NCI-H510A treated with DMSO at 0.1 percent for 48 hours (cell line): Measurements from ENCODE around the gene NPS.

ENCODE experiments used
- DNase-seq: peaks from one replicate; lab custom pipeline; 2025; lab: John Stamatoyannopoulos, UW

The NPS gene

DNA sequence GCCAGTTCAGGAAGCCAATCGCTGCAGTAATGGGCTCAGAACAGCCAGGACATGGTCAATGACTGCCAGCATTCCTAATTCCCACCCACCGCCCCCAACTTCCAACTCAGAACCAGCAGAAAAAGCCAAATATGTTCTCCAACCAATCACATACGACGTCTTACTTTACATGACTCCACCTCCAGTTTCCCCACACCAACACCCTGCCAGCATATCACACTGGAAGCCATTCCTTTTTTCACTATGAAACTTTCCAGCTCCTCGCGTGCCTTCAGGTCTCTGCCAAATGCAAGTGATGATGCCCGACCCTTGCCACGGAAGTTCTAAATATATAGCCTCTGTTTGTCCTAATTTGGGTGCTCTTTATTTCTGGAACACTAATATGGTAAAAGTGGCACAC, 12.5 kb downstream of the NPS start:
- DNase-seq: no peak

DNA sequence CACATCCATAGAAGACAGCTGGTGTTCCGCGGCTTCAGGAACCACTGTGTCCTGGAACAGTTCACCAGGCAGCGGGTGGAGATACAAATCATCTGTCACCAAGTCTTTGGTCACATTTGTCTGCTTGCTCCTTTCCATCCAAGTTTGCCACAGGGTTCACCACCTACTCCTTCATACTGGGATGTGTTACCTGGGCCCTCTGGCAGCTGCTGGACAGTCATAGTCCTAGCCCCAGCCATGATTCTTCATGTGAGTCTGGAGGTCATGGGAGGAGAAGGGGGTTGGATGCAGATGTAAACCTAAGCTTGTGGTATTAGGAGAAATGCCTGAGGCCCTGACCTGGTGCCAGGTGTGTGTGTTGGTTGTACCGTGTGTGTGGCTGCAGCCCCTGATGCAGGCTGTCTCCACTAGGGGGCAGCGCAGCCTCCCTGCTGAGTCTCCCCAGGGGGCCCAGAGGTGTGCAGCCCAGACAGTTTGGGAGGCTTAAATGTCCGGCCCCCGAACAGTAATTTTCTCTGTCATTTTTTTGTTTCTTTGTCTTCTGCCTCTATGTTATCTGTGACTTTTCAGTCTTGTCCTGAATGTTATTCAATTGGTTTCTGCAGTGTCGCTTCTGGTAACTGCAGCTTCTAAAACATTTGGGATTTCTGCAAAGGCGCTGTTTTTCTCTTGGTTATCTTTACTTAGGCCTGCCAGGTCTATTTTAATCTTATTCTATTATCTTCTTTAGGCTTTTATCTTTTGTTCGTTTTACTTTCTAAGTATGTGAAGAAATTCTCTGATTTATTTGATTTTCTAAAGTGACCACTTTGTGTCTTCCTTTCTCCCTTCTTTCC, 14.8 kb downstream of the NPS start:
- no peak for DNase-seq

DNA sequence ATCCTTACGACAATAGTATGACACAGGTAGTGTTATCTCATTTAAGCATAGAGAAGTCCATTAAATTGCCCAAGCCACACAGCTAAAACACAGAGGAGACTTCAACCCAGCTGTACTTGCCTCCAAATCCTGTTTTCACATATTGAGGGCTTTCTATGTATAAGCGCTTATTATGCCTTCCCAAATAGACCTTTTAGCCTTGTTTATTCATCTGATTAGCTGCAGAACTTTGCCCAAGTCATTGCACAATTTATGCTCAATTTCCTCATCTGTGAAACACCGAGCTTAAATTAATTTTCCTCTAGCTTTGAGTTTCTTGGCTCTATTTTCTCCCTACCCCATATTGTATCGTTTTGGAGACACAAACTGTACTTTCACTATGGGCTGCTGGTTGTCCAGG, 15.5 kb downstream of the NPS start:
- DNase-seq: no peak

- no peak for DNase-seq
These were observed 16.5 kb downstream of the NPS start for GRCh38 chr10:127565583-127565982.

DNA sequence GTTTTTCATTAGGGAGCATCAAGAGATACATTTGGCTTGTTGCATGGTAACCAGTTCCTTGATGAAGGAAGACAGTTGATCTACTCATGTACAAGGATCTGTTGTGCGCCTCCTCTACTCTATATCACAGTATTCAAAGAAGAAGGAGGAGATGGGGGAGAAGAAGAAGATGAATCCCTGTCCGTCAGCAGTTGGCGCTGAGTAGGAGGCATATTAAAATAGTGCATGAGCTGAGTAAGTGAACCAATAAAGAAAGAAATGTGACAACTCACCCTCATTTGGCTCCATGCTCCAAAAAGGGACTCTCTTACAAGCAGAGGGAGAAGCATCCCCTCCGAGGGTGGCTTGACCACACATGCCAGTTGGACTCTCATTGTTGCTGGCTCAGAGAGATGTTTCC, 20.1 kb downstream of the NPS start:
- no peak for DNase-seq

DNA sequence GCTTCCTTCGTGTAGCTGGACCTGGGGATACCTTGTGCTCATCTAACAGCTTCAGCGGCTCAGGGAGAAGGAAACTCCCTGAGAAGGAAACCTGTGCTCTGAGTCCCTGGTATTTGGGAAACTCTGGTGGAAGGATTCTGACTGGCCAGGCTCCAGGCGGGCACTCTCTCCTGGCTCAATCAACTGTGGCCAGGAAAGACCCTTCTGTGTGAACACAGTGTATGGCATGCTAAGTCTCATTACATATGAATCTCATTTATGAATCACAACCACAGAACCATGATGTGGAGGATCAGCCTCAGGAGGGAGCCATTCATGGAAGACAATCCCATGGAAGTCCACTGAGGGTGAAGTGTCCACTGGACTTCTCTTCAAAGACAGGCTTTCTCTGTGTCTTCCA, 20.9 kb downstream of the NPS start:
- DNase-seq: no peak

DNA sequence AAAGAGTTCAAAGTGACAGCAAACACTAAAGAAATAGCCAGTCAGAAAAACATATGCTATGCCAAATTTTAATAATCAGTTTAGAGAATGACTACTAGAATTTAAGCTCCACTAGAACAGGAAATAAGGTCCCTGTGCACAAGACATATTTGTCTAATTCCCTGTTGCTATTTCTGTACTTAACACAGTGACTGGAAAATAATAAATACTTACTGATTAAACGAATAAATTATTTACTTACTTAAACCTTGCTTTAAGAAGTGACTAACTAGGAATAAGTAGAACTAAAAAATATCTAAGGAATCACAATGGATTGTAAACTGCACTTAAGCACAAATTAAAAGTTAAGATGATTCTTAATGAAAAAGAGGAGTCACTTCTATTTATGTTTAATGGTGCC, 22.3 kb downstream of the NPS start:
- DNase-seq: no peak

DNA sequence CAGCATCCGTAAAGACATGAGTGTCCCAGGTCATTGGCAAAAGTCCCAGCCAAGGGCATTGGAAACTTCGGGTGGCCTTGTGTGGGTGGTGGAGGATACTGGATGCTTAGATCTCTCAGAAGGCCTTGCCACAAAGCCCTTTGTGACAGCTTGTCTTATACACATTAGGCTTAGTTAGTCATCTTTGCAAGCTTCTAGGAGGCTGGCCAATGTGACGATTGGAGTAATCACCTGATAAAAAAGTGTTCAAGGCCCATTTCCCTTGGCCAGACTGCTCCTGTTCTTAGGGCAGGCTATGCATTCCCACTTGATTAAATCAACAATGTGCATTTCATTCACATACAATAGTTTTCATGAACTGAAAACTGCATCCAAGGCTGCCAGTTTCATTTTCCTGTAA, 26.9 kb downstream of the NPS start:
- DNase-seq: no peak

- DNase-seq: no peak
These were observed 27.6 kb downstream of the NPS start for GRCh38 chr10:127576740-127577161.

DNA sequence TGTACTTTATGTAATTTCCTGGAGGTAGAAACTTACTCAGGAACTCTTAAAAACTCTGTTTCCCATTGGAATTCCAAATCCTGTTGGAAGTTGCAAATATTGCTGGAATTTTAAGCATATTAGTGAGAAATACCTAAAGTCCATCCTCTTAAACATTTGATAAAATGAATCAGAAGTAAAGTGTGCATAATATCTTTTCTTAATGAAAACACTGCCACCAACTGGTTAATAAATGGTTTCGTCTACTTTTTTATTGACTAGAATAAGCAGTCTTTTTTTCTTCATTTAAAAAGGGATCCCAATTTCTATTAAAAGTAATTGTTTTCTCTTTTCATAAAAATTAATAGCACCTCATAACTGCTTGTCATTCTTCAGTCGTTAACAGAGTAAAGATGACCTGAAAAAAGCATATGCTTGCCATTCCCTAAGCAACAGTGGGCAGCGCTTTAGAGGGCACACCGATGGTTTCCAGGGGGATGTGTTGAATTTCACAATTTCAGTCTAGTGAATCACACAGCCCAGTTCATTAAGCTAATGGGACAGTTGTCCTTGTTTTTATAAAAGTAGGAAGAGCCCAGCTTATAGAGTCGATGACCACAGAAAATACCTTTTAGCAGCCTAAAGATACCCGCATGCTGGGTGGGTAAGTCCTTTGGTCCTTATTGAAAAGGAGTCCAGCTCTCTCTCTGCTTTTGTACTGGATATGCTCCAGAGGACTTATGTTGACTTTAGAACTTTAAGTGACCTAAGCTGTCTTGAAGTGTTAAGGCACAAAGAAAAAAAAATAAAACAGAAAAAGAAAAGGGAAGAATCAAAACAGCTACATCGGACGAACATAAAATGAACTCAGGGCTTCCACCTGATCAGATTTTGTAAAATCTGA, 28.5 kb downstream of the NPS start:
- peak; percentile 46 for DNase-seq

- DNase-seq: no peak
These were observed 29.3 kb downstream of the NPS start for GRCh38 chr10:127578259-127578960.

DNA sequence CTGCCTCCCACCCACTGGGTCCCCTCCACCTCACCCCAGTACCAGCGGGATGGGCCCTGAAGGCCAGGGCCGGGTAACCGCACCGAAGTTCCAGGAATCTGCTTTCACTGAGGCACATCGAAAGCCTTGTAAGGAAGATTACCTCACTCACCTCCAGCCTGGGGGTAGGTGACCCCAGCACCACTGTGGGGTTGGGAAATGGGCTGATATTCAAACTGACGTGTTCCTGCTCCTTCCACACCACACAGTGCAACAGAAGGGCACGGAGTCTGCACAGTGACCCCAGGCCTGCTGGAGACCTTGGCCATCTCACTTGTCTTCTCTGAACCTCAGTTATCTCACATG, 29.8 kb downstream of the NPS start:
- no peak for DNase-seq

DNA sequence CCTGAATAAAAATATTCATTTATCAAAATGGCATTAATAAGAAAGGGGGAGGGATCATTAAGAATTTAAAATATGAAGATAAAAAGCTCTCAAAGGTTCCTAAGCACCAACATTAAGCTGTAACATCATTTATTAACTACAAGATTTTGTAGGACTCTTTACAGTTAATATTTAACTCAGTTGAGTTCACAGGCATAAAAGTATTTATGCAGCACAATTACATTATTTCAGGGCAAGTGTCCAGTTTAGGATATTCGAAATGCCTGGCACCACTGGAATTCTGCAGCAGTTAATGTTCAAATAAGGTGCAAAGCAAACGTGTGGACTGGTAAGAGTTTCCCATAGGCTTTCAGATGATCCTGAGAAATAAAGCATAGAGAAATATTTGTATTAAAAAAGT, 30.5 kb downstream of the NPS start:
- DNase-seq: no peak

- DNase-seq: no peak
These were observed 31.7 kb downstream of the NPS start for GRCh38 chr10:127580822-127581221.

GRCh38 chr10:127585519-127586023, 36.5 kb downstream of the NPS start:
- no peak for DNase-seq

DNA sequence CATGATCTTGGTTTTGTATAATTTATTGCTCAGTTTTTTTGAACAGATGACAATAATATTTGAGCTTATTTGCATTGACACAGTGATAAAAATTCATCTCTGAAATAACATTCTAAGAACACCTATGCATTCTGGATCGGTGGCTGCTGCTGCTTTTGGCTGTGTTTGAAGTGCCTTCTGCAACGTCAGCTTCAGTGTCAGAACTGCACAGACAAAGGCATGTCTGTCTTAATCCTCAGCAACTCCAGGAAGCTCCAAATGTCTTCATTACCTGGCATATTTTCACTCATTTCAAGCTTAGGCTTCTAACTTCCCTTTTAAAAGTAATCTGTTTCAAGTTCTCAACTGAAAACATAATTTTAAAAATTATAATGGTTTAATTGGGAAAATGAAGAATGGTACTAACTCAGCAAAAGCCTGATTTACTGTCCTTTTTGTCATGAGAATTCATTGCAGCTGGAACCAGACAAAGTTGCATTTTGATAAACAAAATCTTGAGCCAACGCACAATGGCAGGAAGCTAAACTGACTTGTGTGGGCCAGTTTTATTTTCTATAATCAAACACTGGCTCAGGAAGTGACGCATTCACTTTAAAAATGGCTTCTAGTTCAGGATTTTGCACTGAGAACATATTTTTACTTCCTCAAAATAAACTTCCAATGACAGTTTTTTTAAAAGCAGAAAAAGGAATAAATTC, 38.7 kb downstream of the NPS start:
- DNase-seq: no peak

DNA sequence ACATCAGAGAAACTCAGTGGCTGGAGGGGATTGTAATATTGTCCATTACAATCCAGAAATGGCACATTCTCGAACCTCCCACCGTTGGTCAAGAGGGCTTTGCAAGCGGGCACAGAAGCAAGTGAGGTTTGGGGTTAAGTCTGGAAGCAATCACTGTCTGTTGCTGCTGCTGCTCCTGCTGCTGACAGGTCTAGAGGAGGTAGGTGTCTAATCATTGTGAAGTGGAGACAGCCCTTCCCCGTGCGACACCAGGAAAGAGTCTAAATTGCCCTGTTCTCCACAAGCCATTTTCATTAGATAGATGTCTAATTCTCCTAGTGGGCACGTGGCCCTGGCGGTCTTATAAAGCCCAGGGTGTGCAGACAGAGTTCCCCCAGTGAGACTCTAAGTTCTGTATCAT, 43.5 kb downstream of the NPS start:
- no peak for DNase-seq

DNA sequence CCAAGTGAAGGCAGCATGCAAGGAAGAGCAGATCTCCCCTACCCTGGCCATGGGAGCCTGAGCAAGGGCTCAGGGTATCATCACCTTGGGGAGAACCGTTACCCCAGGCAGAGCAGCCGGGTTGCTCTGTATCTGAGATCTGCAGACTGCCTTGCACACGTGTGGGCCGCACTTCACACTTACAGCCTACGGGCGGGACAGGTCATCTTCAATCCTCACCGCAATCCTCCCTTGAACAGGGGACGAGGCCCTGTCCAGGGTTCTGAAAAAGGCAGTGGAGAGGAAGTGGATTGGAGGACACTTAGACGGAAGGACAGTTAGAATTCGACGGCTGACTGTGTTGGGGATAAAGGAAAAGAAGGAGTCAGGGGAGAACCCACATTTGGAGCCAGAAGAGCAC, 51.4 kb downstream of the NPS start:
- no peak for DNase-seq
